ENCODE results near the gene PTPRN2. TPM values are rescaled to one million over a fixed set of nuclear protein-coding genes. Genes with fewer than 3 reads are reported as not detected.

The PTPRN2 gene
- total and polyA plus RNA-seq, 2 of the 8 experiments (the other 6 are each of a cell fraction or from before 2014, with no cell fraction given), result 2.6 to 4.5 TPM

GRCh38 chr7:157784041-157784835, 803.4 kb downstream of the PTPRN2 start:
- Histone ChIP-seq H3K36me3 (ENCODE audit: control insufficient read depth in 2 of 4, insufficient read depth in 4 of 4, low read length in 3 of 4) (no peaks in the 10 kb centered on the region), H2BK120ac (replicated peaks; ENCODE audit: low read depth, low read length) (no peak overlapping the region), H4K20me1 (replicated peaks in 1 of 2; ENCODE audit: control insufficient read depth in 1 of 2, insufficient read depth in 2 of 2, low read length in 2 of 2) (no peaks in the 10 kb centered on the region), H3K9me3 (ENCODE audit: insufficient read depth in 2 of 2, low read depth in 1 of 2, low read length in 1 of 2) (no peaks in the 10 kb centered on the region), H4K5ac (ENCODE audit: insufficient read length, low read depth, low read length) (no peak overlapping the region), H3K23ac (ENCODE audit: insufficient read length) (no peak overlapping the region), H3K4me1 (replicated peaks in 1 of 4; ENCODE audit: control insufficient read depth in 3 of 4, insufficient read depth in 4 of 4, low read length in 3 of 4) (no peaks in the 10 kb centered on the region), H2BK12ac (ENCODE audit: low read depth, low read length) (no peak overlapping the region), H3K14ac (ENCODE audit: insufficient read length) (no peak overlapping the region), H2BK5ac (ENCODE audit: low read depth, low read length) (no peak overlapping the region), H3K23me2 (ENCODE audit: low read depth, low read length) (no peaks in the 10 kb centered on the region), H3K79me1 (ENCODE audit: low read depth, low read length) (no peaks in the 10 kb centered on the region), H3K27me3 (replicated peaks in 1 of 4; ENCODE audit: control insufficient read depth in 3 of 4, extremely low read depth in 1 of 4, insufficient read depth in 3 of 4, low read length in 3 of 4) (no peaks in the 10 kb centered on the region), H4K8ac (ENCODE audit: extremely low read depth, insufficient read depth, low read length) (no peak overlapping the region), H2AK5ac (ENCODE audit: low read depth, low read length) (no peak overlapping the region; the same call in 1 of the 2 replicates), H3K9ac (replicated peaks in 1 of 4; ENCODE audit: extremely low read depth in 1 of 4, low read depth in 3 of 4, low read length in 3 of 4) (no peak overlapping the region), H3K4me3 (ENCODE audit: extremely low read depth in 1 of 4, insufficient read depth in 2 of 4, low read depth in 3 of 4, low read length in 4 of 4) (no peak overlapping the region), H3K27ac (ENCODE audit: low read depth, low read length) (no peak overlapping the region), H3K4me2 (ENCODE audit: insufficient read depth in 1 of 2, low read depth in 2 of 2, low read length in 2 of 2) (no peak overlapping the region), H2BK15ac (ENCODE audit: low read length) (no peak overlapping the region), H2BK20ac (ENCODE audit: low read length) (no peak overlapping the region), H2AFZ (ENCODE audit: low read length) (no peak overlapping the region), H3K4ac (replicated peaks; ENCODE audit: insufficient read length, low read depth, low read length) (no peak overlapping the region), H3K79me2 (ENCODE audit: control insufficient read depth in 1 of 2, insufficient read depth in 2 of 2, low read length in 2 of 2) (no peaks in the 10 kb centered on the region), H3K18ac (ENCODE audit: extremely low read depth, low read length) (no peak overlapping the region), H4K91ac (replicated peaks; ENCODE audit: insufficient read length, low read length) (no peak overlapping the region), H3K56ac (replicated peaks; ENCODE audit: insufficient read length, low read depth, low read length) (no peak overlapping the region)
- POLR2A ChIA-PET (ENCODE audit: partially characterized antibody), result interaction anchor here (0.9 kb wide), 1 partner anchor 37 kb away, joined by 3 read pairs; no protein-coding TSS in a partner anchor
- 83% methylated on average over 27 of the region's 27 CpGs; no CpG with 5 or more reads in 1 of the 2 experiments for WGBS, 2 experiments (ENCODE audit: extremely low coverage in 1 of 2, insufficient coverage in 1 of 2, insufficient read length in 1 of 2, insufficient replicate concordance in 2 of 2, low coverage in 1 of 2, low lambda C conversion rate in 2 of 2, missing lambda C conversion rate in 1 of 2)
- DNase-seq (ENCODE audit: low read depth in 1 of 2, low spot score in 2 of 2) (no peak), FAIRE-seq (no peak)
- CTCF ChIA-PET (ENCODE audit: partially characterized antibody), result interaction anchor here (1.2 to 1.6 kb wide), 2 partner anchors 8 to 570 kb away, joined by 4 read pairs; no protein-coding TSS in a partner anchor
- no peak for TF ChIP-seq SP1 (IDR thresholded peaks at IDR 0.05; ENCODE audit: low read depth, low read length)

Measured in H1 (cell line).